Measurements from ENCODE around the gene PCBP3. TPM values are rescaled to one million over a fixed set of nuclear protein-coding genes. Genes with fewer than 3 reads are reported as not detected.

Gene PCBP3
- polyA plus RNA-seq, 3 donors, result 1.1 to 1.7 (median 1.4) TPM

GRCh38 chr21:45931397-45931969 is 288.0 kb downstream of the PCBP3 start:
- no peak for DNase-seq (ENCODE audit: low read depth in 3 of 3, low spot score in 2 of 3)

GRCh38 chr21:45932922-45933502 is 289.5 kb downstream of the PCBP3 start:
- no peak for DNase-seq (ENCODE audit: low read depth in 3 of 3, low spot score in 2 of 3)

GRCh38 chr21:45934085-45934484 is 290.6 kb downstream of the PCBP3 start:
- DNase-seq (ENCODE audit: low read depth in 3 of 3, low spot score in 2 of 3), result no peak

- no peak for DNase-seq (ENCODE audit: low read depth in 3 of 3, low spot score in 2 of 3)
Observed at GRCh38 chr21:45934554-45934953, 291.0 kb downstream of the PCBP3 start.

- no peak for DNase-seq (ENCODE audit: low read depth in 3 of 3, low spot score in 2 of 3)
Observed at GRCh38 chr21:45935628-45936027, 292.1 kb downstream of the PCBP3 start.

GRCh38 chr21:45937721-45938452 is 294.4 kb downstream of the PCBP3 start:
- no peak for DNase-seq (ENCODE audit: low read depth in 3 of 3, low spot score in 2 of 3)

GRCh38 chr21:45938453-45938755 is 294.9 kb downstream of the PCBP3 start:
- no peak for DNase-seq (ENCODE audit: low read depth in 3 of 3, low spot score in 2 of 3)

- no peak for DNase-seq (ENCODE audit: low read depth in 3 of 3, low spot score in 2 of 3)
Observed at GRCh38 chr21:45938811-45939520, 295.4 kb downstream of the PCBP3 start.

GRCh38 chr21:45939521-45940045 is 296.1 kb downstream of the PCBP3 start:
- DNase-seq (ENCODE audit: low read depth in 3 of 3, low spot score in 2 of 3), result no peak

- no peak for DNase-seq (ENCODE audit: low read depth in 3 of 3, low spot score in 2 of 3)
Observed at GRCh38 chr21:45940091-45940490, 296.6 kb downstream of the PCBP3 start.

- no peak for DNase-seq (ENCODE audit: low read depth in 3 of 3, low spot score in 2 of 3)
Observed at GRCh38 chr21:45940621-45941337, 297.3 kb downstream of the PCBP3 start.

GRCh38 chr21:45941338-45941710 is 297.8 kb downstream of the PCBP3 start:
- no peak for DNase-seq (ENCODE audit: low read depth in 3 of 3, low spot score in 2 of 3)

- DNase-seq (ENCODE audit: low read depth in 3 of 3, low spot score in 2 of 3), result no peak
Observed at GRCh38 chr21:45941717-45942546, 298.4 kb downstream of the PCBP3 start.

- DNase-seq (ENCODE audit: low read depth in 3 of 3, low spot score in 2 of 3), result no peak
Observed at GRCh38 chr21:45942755-45943629, 299.5 kb downstream of the PCBP3 start.

GRCh38 chr21:45943630-45944540 is 300.4 kb downstream of the PCBP3 start:
- no peak for DNase-seq (ENCODE audit: low read depth in 3 of 3, low spot score in 2 of 3)

GRCh38 chr21:45944601-45945000 is 301.1 kb downstream of the PCBP3 start:
- no peak for DNase-seq (ENCODE audit: low read depth in 3 of 3, low spot score in 2 of 3)

- DNase-seq (ENCODE audit: low read depth in 3 of 3, low spot score in 2 of 3), result no peak
Observed at GRCh38 chr21:45945066-45945867, 301.7 kb downstream of the PCBP3 start.

Measured in right renal cortex interstitium (tissue), 3 donors.